GM23338 (cell line): ENCODE results near the gene BIRC6. TPM values are rescaled to one million over a fixed set of nuclear protein-coding genes. Genes with fewer than 3 reads are reported as not detected.
A peak's percentile ranks its signal among the peaks of the same experiment; 100 is the strongest.

Experiments used
- ATAC-seq: fragments of 200-7000 bp; cut with Tn5 transposase; 3 replicates; pipeline ENCODE4 v1.9.1; 2020
- DNase-seq: peaks from one replicate; pipeline ENCODE4 v3.0.0-alpha.2; 2015; ENCODE audit warnings: low spot score
- H2AFZ ChIP-seq: fragments of 200-600 bp; sonication (generic); 2 replicates; pipeline ENCODE4 v1.8.0; 2016; ENCODE audit warnings: antibody characterized with exemption, mild to moderate bottlenecking, moderate library complexity
- H3F3A ChIP-seq: fragments of 200-600 bp; sonication (generic); replicated peaks from 2 replicates; pipeline ENCODE4 v1.8.0; 2017; ENCODE audit warnings: antibody characterized with exemption, mixed run types, low read depth
- H3K27ac ChIP-seq: fragments of 200-600 bp; sonication (generic); 2 replicates; pipeline ENCODE4 v1.6.1; 2016; ENCODE audit warnings: low read depth
- H3K27me3 ChIP-seq: fragments of 200-600 bp; sonication (generic); 2 replicates; pipeline ENCODE4 v1.8.0; 2016; ENCODE audit warnings: mild to moderate bottlenecking, mixed run types, moderate library complexity; ENCODE audit not compliant: insufficient read depth
- H3K36me3 ChIP-seq: fragments of 200-600 bp; sonication (generic); 2 replicates; pipeline ENCODE4 v1.8.0; 2016; ENCODE audit warnings: mild to moderate bottlenecking; ENCODE audit not compliant: insufficient read depth
- H3K4me1 ChIP-seq: fragments of 200-600 bp; sonication (generic); 2 replicates; pipeline ENCODE4 v1.8.0; 2016; ENCODE audit warnings: mild to moderate bottlenecking, moderate library complexity; ENCODE audit not compliant: insufficient read depth
- H3K4me2 ChIP-seq: fragments of 200-600 bp; sonication (generic); 2 replicates; pipeline ENCODE4 v1.7.1; 2017; ENCODE audit warnings: mixed run types
- H3K4me3 ChIP-seq: fragments of 200-600 bp; sonication (generic); 2 replicates; pipeline ENCODE4 v1.6.1; 2016; ENCODE audit warnings: mixed run types
- H3K79me2 ChIP-seq: fragments of 200-600 bp; sonication (generic); replicated peaks from 2 replicates; pipeline ENCODE4 v1.8.0; 2017; ENCODE audit warnings: mild to moderate bottlenecking; ENCODE audit not compliant: insufficient read depth
- H3K9me2 ChIP-seq: fragments of 200-600 bp; sonication (generic); 2 replicates; pipeline ENCODE4 v1.8.0; 2017; ENCODE audit not compliant: insufficient read depth
- H4K20me1 ChIP-seq: fragments of 200-600 bp; sonication (generic); replicated peaks from 2 replicates; pipeline ENCODE4 v1.8.0; 2017; ENCODE audit warnings: mild to moderate bottlenecking; ENCODE audit not compliant: insufficient read depth
- H3K27ac Mint-ChIP-seq: 2 replicates; pipeline ENCODE4 v1.8.0; 2020; ENCODE audit warnings: inconsistent platforms, mild to moderate bottlenecking, moderate library complexity, mixed read lengths
- H3K27me3 Mint-ChIP-seq: 3 replicates; pipeline ENCODE4 v1.8.0; 2022; ENCODE audit warnings: low read depth, mild to moderate bottlenecking, moderate library complexity, mixed read lengths, inconsistent platforms; ENCODE audit not compliant: insufficient read depth, poor library complexity
- H3K36me3 Mint-ChIP-seq: 3 replicates; pipeline ENCODE4 v1.8.0; 2021; ENCODE audit warnings: low read depth, mild to moderate bottlenecking, inconsistent platforms, moderate library complexity, mixed read lengths
- H3K4me1 Mint-ChIP-seq: 3 replicates; pipeline ENCODE4 v1.8.0; 2020; ENCODE audit warnings: mild to moderate bottlenecking, inconsistent platforms, mixed read lengths
- H3K4me3 Mint-ChIP-seq: 3 replicates; pipeline ENCODE4 v1.8.0; 2021; ENCODE audit warnings: moderate library complexity, mild to moderate bottlenecking, inconsistent platforms, mixed read lengths
- H3K9me3 Mint-ChIP-seq: 3 replicates; pipeline ENCODE4 v1.8.0; 2020; ENCODE audit warnings: moderate library complexity, mild to moderate bottlenecking, inconsistent platforms, mixed read lengths
- CREB1 ChIP-seq: fragments of 250-450 bp; sonication (Bioruptor Pico); IDR thresholded peaks from 2 replicates; pipeline ENCODE4 v1.5.0; 2020; ENCODE audit warnings: low read depth, mild to moderate bottlenecking, moderate library complexity
- CTCF ChIP-seq, 2 experiments: fragments of 200-600 bp in 1 of 2; sonication (generic) in 1 of 2; conservative IDR thresholded peaks; 2 replicates each; pipeline versions ENCODE4 v1.5.1 to v1.6.1; 2016 to 2017; ENCODE audit warnings: antibody characterized with exemption in 2 of 2, low read depth in 2 of 2, mild to moderate bottlenecking in 2 of 2, moderate library complexity in 1 of 2
- ETS1 ChIP-seq: IDR thresholded peaks from 2 replicates; pipeline ENCODE4 v1.6.1; 2016; ENCODE audit warnings: antibody characterized with exemption
- EZH2 ChIP-seq: fragments of 200-600 bp; sonication (generic); IDR thresholded peaks from one replicate; pipeline ENCODE4 v1.8.0; 2017; ENCODE audit warnings: antibody characterized with exemption, mild to moderate bottlenecking, low read depth; ENCODE audit not compliant: unreplicated experiment
- EZH2phosphoT487 ChIP-seq: fragments of 200-600 bp; sonication (generic); IDR thresholded peaks from one replicate; pipeline ENCODE4 v1.8.1; 2018; ENCODE audit warnings: antibody characterized with exemption; ENCODE audit not compliant: unreplicated experiment
- JUNB ChIP-seq: IDR thresholded peaks from one replicate; pipeline ENCODE4 v1.6.1; 2016; ENCODE audit warnings: antibody characterized with exemption; ENCODE audit not compliant: unreplicated experiment
- NANOG ChIP-seq: IDR thresholded peaks from 2 replicates; pipeline ENCODE4 v1.6.1; 2016; ENCODE audit warnings: antibody characterized with exemption, borderline replicate concordance
- POLR2AphosphoS5 ChIP-seq: IDR thresholded peaks from 2 replicates; pipeline ENCODE4 v1.6.1; 2016; ENCODE audit warnings: antibody characterized with exemption, low read depth
- REST ChIP-seq: IDR thresholded peaks from one replicate; pipeline ENCODE4 v1.6.1; 2018; ENCODE audit warnings: antibody characterized with exemption; ENCODE audit not compliant: unreplicated experiment
- STAT1 ChIP-seq: IDR thresholded peaks from one replicate; pipeline ENCODE4 v1.6.1; 2016; ENCODE audit warnings: antibody characterized with exemption; ENCODE audit not compliant: unreplicated experiment
- ZNF114 ChIP-seq: fragments of 250-450 bp; sonication (Bioruptor Pico); IDR thresholded peaks from 2 replicates; pipeline ENCODE4 v1.5.0; 2020; ENCODE audit warnings: mild to moderate bottlenecking, moderate library complexity
- ZNF331 ChIP-seq: fragments of 250-450 bp; sonication (Bioruptor Pico); IDR thresholded peaks from 2 replicates; pipeline ENCODE4 v1.5.0; 2020; ENCODE audit warnings: low read depth, mild to moderate bottlenecking, moderate library complexity
- ZNF462 ChIP-seq: fragments of 250-450 bp; sonication (Bioruptor Pico); IDR thresholded peaks from 2 replicates; pipeline ENCODE4 v1.5.0; 2020; ENCODE audit warnings: mild to moderate bottlenecking, moderate library complexity
- polyA plus RNA-seq: library from polyadenylated mRNA; unstranded; fragments of >200 nt; fragmentation: Nextera tagmentation; extraction: Ambion mirVana; gene quantifications from 2 replicates; pipeline ENCODE4 v1.2.1, GENCODE V29; 2016
- total RNA-seq: library from RNA; depleted of rRNA; stranded (reverse); fragments of >200 nt; shearing (Covaris generic); gene quantifications from 2 replicates; pipeline ENCODE4 v1.2.3, GENCODE V29; 2014

Gene BIRC6
- total and polyA plus RNA-seq, 2 experiments from 2014 or later: 85.8 to 131 TPM

- peaks cover 19% of the 10 kb centered on the region for H3K4me1 ChIP-seq
- H3F3A ChIP-seq: peaks cover 6% of the 10 kb centered on the region
- H3K27ac ChIP-seq: peak overlapping the region; percentile 97
- no peaks in the 10 kb centered on the region for H3K9me2 ChIP-seq
- peaks cover 50% of the 10 kb centered on the region for H3K79me2 ChIP-seq
- TF ChIP-seq STAT1 (no peak), EZH2 (no peak), REST (no peak), CTCF (conservative IDR thresholded peaks at IDR 0.05; ENCODE audit: low read depth in 2 of 2) (no peak), POLR2AphosphoS5 (no peak), ZNF331 (CRISPR knock-in tag) (no peak), JUNB (no peak), ZNF462 (CRISPR knock-in tag) (no peak), ETS1 (no peak), EZH2phosphoT487 (no peak), NANOG (no peak), CREB1 (CRISPR knock-in tag) (no peak), ZNF114 (CRISPR knock-in tag) (no peak)
- peaks cover 5% of the 10 kb centered on the region for H4K20me1 ChIP-seq
- Mint-ChIP-seq H3K9me3 (peaks cover 4% of the 10 kb centered on the region; the same call in 2 of the 3 replicates), H3K4me3 (peak overlapping the region; percentile 88), H3K36me3 (peaks cover 32% of the 10 kb centered on the region), H3K4me1 (peaks cover 25% of the 10 kb centered on the region), H3K27ac (peak overlapping the region; percentile 88), H3K27me3 (peaks cover 11% of the 10 kb centered on the region)
- no peaks in the 10 kb centered on the region for H3K27me3 ChIP-seq
- 0 out of 2 replicates have a peak, but pooled peaks cover 4% of the 10 kb centered on the region for H3K36me3 ChIP-seq
- peak overlapping the region; percentile 96 for H3K4me3 ChIP-seq
- H2AFZ ChIP-seq: peak overlapping the region; percentile 75; the same call in 1 of the 2 replicates
- H3K4me2 ChIP-seq: peak overlapping the region; percentile 98
- ATAC-seq: peak; percentile 31
- DNase-seq: peak; percentile 64
Observed at GRCh38 chr2:32357318-32358110, 691 bp downstream of the BIRC6 start.
